Measurements from ENCODE around the gene ZFHX3.
A peak's percentile ranks its signal among the peaks of the same experiment; 100 is the strongest.

ZFHX3 gene

DNA sequence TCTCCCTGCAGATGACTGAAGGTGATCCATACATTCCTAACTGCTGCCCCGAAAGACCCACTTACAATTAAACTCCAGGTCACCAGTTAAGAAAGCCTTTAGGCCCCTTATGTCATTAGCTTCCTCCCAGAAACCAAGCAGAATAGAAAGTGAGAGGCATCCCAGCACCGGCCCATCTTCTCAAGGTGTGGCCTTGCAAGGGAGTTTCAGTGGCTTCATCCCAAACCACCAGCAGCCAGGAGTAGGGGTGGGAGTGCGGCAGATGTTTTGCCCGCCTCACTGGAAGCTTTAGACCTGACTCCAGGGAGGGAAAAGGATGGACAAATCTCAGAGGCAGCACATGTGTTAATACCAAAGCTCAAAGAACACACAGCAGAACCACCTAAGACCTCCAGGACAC, 5.1 kb downstream of the ZFHX3 start:
- no peak for FAIRE-seq
- DNase-seq (ENCODE audit: extremely low spot score, insufficient read length, low read depth), result no peak

DNA sequence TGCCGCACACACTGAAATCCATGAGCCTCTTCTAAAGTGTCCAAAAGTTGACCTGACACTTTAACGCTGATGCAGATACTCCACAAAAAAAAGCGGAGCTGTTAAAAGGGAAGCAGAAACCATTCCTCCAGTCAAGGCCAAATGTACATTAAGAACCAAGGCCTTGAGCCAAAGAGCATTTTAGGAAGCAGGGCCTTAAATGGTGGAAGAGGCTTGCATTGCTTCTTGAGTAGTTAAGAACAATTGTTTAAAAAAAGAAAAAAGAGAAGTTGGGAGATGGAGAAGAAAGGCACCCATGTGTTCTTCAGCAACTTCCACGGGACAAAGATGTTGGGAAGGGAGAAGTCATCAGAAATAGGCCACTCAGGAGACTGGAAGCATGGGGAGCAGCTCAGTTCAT, 6.3 kb downstream of the ZFHX3 start:
- FAIRE-seq (no peak), DNase-seq (ENCODE audit: extremely low spot score, insufficient read length, low read depth) (no peak)

DNA sequence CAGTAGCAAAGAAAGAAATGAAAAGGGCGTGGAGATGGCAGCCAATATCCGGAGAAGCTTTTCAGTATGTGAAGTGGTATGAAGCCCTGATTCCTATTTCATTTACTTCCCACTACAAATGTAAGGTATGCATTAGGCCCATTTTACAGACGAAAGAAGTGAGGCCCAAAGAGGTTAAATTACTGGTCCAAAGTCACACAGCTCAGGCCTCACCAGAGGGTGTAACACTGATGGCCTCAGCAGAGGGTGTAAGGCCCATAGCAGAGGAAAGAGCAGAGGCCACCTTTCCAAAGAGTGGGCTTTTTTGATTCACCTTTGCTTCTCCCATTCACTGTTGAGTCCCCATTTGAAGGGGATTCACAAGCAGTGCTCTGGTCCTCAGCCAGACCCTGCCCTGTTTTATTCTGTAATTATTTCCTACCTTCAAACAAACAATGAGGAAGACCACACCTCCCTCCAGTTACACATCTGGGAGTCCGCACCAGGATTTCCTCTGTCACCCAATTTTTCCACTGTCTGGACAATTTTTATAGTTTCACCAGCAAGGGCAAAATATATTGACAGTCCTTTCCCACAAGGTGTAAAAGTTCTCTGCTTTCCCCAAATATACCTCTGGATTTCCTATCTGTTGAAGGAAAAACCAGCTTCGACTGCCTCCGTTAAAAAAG, 7.1 kb downstream of the ZFHX3 start:
- no peak for DNase-seq (ENCODE audit: extremely low spot score, insufficient read length, low read depth)
- FAIRE-seq, result no peak

DNA sequence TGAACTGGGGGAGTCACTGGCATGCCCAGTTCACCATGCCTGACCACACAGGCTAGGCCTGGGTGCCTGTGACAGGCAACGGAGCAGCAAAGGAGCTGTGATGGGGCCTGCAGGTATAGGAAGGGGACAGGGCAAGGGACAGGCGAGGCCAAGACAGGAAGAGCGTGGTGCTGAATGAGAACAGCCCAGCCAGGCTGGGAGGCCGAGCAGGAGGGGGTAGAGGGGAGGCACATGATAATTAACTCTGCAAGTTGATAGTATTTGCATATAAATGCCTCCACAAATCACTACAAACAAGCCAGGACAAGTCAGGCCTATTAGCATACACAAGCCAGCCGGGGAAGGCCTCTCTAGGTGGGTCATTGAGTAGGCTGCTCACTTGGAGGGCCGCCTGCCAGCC, 7.8 kb downstream of the ZFHX3 start:
- DNase-seq (ENCODE audit: extremely low spot score, insufficient read length, low read depth) (no peak), FAIRE-seq (no peak)

DNA sequence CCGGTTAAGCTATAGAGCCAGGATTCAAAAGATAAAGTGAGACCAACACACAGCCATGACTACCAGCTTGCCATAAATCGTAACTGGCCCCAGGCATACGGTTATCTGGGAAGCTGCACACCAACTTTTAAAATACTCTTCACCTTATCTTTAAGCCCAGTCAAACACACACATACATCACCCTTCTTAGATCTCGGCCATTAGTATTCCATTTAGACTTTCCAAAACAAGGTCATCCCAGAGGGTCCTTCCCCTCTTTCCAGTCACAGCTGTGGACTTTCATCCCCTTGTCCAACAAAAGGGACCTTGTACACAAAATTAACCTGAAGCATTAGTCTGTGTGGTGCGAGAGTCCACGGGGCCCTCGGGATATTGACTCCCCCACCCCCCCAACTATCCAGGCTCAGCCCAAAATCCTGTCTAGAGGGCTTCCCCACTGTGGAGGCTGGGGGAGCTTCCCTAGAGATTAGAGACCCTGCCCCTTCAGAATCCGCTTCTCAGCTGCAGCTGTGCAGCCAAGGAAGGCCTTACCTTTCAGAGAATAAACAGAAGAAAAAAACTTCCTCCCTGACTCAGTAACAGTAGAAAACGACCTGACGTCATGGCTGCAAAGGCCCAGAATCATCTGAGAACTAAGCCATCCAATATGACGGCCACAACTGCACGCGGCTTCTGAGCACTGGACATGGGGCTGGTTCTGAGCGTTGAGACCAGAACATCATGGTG, 9.9 kb downstream of the ZFHX3 start:
- no peak for FAIRE-seq

DNA sequence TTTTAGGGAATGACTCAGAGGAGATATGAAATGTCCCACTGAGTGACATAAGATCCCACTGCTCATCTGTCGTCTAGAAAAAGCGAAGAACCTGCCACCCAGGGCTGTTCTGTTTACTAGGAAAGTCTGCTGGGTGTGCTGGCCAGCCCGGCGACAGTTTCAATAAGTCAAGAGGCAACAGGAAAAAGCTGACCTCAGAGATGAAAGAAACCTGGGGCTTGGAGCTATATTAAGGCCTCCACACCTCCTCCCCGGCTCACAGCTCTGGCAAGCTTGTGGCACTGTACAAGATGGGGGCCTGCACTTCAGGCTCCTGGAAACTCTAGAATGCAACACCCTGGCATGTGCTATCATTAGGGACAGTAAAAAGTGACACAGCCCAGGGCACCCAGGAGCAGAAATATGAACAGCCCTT, 10.6 kb downstream of the ZFHX3 start:
- FAIRE-seq, result peak; percentile 71
- no peak for DNase-seq (ENCODE audit: extremely low spot score, insufficient read length, low read depth)

More for the DNA sequence above, 9.9 kb downstream of the ZFHX3 start:
- no peak for DNase-seq (ENCODE audit: extremely low spot score, insufficient read length, low read depth)

DNA sequence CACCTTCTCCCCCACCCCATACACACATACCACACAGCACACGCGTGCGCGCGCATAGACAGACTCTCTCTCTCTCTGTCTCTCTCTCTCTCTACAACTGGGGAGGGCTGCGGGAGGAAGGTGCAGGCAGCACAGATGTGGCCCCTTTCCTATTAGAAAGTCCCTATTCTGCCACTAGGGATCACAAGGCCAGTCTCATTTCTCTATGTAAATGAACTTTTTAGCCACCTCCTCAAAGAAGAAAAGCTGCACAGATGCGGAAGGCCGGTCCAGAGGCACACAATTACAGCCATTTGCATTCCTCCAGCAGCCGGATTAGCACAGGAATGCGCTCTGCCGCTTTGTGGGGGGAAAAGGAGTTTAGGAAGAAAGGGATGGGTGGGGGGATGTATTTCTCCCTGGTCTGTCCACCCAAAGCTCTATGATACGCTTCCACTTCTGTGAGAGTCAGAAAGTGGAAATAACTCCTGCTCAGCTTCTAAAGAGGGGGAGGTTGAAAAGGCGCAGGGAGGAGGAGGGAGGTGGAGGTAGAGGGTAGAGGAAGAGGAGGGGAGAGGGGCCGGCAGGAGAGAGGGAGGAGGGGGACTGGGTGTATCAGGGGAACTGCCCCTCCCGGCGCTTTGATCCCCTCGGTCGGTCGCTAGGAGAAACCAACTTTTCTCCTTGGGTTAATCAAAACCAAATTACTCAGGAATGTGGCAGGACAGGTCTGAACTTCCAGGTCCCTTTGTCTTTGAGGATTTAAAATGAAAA, 11.7 kb downstream of the ZFHX3 start:
- DNase-seq (ENCODE audit: extremely low spot score, insufficient read length, low read depth) (no peak), FAIRE-seq (peak; percentile 69)

DNA sequence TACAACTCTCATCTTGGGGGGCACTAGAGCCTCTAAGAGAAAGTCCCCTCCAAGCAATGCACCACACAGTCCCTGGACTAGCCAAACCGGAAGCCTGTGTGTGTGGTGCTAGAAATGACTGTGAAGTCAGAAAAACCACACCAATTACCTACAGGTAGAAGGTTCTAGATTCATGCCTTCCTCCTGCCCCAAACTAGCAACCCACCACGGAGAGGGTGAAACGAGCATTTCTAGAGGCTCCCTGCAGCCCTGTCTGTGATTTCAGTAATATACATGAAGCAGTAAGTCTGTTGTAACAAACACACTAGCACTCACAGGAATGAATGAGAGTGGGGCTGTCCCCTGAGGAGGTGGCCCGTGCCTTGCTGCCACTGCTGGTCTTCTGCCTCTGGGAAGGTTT, 13.6 kb downstream of the ZFHX3 start:
- peak; percentile 31 for FAIRE-seq
- no peak for DNase-seq (ENCODE audit: extremely low spot score, insufficient read length, low read depth)

DNA sequence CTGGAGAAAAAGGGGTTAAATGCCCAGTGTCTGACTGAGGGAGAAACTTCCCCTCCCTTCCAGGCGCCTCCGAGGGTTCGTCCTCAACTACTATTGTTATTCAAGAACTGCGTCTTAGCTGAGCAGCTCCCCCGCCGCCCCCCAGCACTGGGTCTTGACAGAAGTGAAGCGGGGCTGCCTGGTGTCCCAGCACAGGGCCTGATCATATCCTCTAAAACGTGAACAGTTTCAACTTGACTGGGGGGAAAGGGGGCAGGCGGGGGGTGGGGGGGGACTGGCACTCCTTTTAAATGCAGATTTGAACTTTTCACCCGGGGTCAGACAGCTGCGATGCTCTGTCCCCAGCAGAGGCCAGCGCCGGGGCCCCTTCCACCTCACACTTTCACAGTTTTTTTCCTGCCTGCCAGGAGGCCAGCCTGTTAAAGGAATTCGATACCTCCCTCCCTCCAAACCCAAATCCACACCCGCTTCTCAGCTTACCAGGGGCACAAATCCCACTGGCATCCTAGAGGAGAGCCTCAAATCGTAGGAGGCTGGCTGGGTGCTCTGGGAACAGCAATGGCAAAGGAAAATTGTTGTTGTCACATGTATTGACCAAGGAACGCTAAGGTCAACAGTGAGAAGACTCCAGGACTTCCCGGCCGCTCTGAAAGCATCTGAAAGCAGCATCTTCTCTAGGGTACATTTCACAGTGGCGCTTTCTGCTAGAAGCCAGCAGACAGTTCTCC, 14.5 kb downstream of the ZFHX3 start:
- DNase-seq (ENCODE audit: extremely low spot score, insufficient read length, low read depth) (no peak), FAIRE-seq (no peak)

DNA sequence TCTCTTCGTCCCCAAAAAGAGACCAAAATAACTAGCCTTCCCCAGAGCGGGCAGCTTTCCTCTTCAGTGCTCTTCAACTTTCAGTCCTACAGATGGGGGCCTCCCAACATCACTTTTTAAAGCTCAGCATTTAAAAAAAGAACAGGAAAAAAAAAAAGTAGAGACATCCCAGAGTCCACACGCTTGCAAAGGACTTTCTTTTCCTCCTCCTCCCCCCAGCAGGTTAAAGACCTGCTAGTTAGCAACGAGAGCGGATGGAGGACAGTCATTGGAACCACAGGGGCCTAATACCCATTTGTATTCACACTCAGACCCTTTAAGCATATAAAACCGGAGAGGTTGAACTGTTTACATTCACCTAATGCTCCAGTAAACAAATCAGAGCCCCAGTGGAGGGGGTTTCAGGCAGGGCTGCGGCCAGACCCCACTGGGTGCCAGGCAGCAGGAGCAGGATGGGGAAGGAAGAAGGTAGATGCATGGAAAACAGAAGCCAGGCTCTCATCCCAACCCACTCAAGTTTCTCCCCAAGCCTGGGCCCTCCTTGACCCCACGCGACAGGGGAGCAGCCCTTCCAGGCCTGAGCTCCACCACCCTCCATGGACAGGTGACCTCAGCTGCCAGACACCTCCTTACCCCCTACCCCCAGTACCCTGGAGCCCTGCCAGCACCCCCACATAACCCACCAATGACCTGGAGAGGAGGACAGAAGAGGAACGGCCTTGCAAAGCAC, 15.2 kb downstream of the ZFHX3 start:
- no peak for DNase-seq (ENCODE audit: extremely low spot score, insufficient read length, low read depth)

DNA sequence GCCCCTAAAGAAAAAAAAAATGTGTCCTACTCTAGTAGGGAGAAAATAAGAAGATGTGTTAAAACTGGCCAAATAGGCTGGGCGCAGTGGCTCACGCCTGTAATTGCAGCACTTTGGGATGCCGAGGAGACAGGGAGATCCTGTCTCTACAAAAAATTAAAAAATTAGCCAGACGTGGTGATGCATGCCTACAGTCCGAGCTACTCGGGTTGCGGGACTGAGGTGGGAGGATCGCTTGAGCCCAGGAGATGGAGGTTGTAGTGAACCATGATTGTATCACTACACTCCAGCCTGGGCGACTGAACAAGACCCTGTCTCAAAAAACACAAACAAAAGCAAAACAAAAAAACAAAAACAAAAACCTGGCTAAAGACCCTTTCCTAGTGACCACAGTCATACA, 15.9 kb downstream of the ZFHX3 start:
- no peak for FAIRE-seq
- no peak for DNase-seq (ENCODE audit: extremely low spot score, insufficient read length, low read depth)

More for the DNA sequence above, 15.2 kb downstream of the ZFHX3 start:
- FAIRE-seq, result peak; percentile 75

DNA sequence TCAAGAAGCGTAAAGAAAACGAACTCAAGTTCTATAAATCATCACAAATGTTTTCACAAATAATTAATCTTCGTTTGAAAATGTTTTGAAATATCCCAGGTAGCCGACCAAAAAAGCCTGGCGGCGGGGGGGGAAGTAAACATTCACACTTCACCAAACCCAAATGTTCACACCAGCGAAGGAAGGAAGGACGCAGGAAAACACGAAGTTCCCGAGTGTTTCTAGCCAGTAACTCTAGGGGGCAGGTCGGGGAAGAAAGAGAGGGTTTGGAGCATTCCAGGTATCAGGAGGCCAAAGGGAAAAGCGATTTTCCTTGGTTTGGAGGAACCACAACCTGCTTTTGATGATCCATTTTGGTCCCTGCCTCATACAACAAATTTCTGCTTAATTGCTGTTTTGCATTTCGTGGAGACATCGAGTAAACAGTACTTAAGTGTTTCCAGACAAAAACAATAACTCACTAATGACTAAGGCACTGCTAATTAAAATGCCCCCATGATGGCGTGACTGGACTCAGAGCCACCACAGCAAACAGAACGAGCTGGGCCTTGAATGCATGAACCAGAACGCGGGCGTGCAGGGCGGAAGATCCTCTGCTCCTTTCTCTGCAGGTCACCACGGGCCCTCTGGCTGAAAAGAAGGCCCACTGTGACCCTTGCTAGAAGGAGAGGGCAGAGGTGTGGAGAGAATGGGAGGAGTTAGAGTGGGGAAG, 16.6 kb downstream of the ZFHX3 start:
- DNase-seq (ENCODE audit: extremely low spot score, insufficient read length, low read depth) (no peak), FAIRE-seq (no peak)

DNA sequence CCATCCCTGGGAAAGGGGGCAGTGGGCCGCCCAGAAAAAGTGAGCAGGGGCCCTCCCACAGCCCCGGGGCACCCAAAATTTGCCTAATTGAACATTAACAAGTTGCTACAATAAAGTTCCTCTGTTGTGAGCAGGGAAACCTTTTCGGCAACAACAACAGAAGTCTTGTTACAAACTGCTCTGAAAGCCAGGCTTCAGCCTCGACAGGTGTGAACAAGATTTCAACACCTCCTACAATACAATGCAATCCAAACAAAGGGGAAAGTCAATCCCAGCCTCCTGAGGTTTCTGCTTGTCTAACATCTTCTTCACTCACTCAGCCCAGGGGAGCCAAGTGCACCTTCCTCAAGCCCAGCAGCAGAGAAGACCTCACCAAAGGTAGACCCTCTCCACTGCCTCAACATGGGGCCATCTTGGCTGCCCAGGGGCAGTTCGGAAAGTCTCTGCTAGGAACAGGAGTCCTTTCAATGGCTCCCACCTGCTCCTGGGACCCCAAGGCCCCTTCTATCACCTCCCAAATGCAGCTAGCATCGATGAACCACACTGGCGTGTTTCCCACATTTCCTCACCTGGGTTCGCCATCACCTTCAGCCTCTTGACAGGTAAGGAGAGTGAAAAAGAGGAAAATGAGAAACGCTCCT, 19.1 kb downstream of the ZFHX3 start:
- FAIRE-seq, result no peak
- no peak for DNase-seq (ENCODE audit: extremely low spot score, insufficient read length, low read depth)

DNA sequence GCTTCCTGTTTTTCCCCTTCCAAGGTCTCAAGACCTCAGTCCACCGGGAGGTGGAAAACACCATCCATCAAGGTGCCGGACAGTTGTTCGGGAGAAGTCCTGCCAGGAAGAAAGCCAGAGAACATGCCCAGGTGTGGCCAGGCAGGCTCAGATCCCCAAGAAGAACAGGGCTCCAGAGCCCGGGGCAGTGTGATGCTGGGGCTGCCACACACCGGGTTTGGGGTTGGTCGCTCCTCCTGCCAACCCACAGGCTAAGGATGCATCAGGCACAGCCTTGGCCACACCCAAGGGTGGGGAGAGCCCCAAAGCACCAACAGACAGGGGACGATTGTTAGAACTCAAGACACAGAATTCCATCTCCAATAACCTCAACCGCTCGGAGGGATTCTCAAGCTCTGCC, 19.7 kb downstream of the ZFHX3 start:
- no peak for DNase-seq (ENCODE audit: extremely low spot score, insufficient read length, low read depth)
- FAIRE-seq, result no peak

DNA sequence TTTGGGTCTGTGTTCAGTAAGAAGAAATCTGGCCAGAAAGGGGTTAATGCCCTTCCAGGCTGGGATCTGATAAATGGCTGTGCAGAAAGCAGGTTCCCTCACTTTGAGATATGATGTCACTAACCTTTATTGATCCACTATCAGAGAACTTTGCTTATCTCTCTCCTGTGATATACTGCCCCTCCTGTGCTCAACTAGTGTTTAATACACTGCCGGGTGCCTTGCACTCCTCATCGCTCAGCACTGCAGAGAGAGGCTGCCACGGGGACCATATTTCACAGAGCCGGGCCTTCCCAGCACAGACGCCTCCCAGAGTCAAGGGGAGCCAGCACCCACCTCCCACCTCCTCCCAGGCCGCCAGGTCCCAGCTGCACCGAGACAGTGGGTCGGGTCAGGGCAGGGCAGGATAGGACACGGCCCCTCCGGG, 20.2 kb downstream of the ZFHX3 start:
- no peak for DNase-seq (ENCODE audit: extremely low spot score, insufficient read length, low read depth)
- FAIRE-seq, result no peak

DNA sequence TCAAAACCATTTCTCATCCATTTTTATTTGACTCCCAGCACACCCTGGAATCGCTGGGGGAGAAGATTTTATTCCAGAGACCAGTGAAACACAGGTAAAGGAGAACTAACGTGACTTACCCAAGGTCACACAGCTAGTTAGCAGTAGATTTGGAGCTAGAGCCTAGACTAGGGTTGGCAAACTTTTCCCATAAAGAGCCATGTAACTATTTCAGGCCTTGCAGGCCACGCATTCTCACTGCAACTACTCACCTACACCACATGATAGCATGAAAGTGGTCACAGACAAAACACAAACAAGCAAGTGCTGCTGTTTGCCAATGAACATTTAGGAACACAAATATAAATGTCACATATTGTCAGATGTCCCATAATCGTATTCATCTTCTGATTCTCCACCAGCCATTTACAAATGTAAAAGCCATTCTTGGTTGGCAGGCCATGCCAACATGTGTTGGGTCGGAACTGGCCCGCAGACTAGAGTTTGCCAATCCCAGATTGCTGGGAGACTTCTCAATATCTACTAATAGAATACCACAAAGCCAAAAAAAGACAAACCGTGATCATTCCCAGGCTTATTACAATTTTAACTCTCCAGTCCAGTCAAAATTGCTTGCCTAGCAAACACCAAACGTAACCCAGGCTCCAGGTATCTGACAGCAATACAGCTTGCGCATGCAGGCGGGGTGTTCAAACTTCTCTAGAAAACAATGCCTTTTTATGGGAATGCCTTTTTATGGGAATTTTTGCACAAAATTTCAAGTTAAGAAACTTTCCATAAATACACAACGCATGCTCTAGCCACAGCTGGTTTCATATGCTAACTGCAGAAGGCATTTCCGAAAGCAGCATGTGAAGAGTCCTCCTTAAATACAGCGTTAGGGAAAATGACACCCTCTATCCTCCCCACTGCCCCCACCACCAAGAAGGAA, 20.9 kb downstream of the ZFHX3 start:
- FAIRE-seq (no peak), DNase-seq (ENCODE audit: extremely low spot score, insufficient read length, low read depth) (no peak)

DNA sequence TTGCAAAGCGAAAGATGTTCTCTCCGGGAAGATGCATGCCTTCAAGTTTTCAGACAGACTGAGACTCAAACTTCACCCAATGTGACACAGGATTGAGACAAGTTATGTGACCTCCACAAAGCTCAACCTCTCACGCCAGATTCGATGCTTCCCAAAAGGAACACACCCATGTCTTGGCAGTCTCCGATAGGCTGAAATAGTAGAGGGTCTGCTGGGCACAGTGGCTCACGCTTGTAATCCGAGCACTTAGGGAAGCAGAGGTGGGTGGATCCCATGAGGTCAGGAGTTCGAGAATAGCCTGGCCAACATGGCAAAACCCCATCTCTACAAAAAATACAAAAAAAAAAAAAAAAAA, 22.1 kb downstream of the ZFHX3 start:
- FAIRE-seq (no peak), DNase-seq (ENCODE audit: extremely low spot score, insufficient read length, low read depth) (no peak)
